ENCODE results near the gene TMEM186. TPM values are rescaled to one million over a fixed set of nuclear protein-coding genes. Genes with fewer than 3 reads are reported as not detected.
"Not testable (repeated sequence)": the region's sequence is repeated elsewhere in the genome, so short reads cannot be mapped to it uniquely, and the experiment has no call there.

TMEM186 gene
- total and polyA plus RNA-seq, 11 donors: 8.7 to 17.2 (median 12.4) TPM

DNA sequence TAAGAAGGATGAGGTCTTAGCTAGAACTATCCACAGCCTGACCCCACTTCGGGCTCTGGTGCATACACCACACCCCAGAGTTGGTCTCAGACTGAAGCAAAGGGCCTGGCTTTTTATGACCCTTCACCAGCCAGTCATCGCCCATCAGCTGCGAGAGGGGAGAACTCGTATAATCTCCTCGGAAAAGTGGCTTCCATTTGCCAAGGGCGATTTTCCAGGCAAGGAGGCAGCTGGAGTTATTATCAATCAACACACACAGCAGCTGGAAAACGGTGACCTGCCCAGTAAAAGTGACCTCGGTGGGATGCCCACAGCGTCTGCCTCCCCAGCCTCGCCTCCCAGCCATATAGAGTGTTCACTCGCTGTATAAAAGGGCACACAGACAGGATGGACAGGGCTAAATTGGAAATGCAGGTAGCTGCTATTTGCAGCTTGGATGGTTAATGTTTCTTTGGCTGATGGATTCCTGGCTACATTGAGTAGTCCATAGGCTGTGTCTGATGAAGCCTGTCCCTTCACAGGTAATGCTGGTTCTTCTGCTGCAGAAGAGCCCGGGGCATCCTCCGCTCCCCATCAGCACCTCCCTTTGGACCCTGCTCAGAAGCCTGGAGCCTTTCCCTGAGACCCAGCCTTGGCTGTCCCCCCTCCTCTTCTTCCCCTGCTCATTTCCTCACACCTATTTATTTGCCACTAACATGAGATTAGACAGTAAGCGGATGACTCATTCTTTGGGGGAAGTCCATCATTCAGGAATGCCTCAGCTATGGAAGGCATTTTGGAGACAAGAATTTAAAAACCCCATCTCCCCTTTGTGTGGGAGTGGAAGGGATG is 45.7 kb downstream of the TMEM186 start:
- Histone ChIP-seq H3K27me3 (no peaks in the 10 kb centered on the region), H3K9me3 (no peaks in the 10 kb centered on the region), H3K36me3 (peaks cover 0 to 22% (median 0%) of the 10 kb centered on the region in 9 donors), H3K4me1 (peaks cover 0 to 12% (median 0%) of the 10 kb centered on the region in 12 donors), H3K4me3 (no peak overlapping the region), H3K27ac (peak overlapping the region in 1 of 12 donors; percentile 24)
- ATAC-seq (peak; percentile 41 to 81 (median 72)), DNase-seq (no peak)
- TF ChIP-seq, protein P1, sequence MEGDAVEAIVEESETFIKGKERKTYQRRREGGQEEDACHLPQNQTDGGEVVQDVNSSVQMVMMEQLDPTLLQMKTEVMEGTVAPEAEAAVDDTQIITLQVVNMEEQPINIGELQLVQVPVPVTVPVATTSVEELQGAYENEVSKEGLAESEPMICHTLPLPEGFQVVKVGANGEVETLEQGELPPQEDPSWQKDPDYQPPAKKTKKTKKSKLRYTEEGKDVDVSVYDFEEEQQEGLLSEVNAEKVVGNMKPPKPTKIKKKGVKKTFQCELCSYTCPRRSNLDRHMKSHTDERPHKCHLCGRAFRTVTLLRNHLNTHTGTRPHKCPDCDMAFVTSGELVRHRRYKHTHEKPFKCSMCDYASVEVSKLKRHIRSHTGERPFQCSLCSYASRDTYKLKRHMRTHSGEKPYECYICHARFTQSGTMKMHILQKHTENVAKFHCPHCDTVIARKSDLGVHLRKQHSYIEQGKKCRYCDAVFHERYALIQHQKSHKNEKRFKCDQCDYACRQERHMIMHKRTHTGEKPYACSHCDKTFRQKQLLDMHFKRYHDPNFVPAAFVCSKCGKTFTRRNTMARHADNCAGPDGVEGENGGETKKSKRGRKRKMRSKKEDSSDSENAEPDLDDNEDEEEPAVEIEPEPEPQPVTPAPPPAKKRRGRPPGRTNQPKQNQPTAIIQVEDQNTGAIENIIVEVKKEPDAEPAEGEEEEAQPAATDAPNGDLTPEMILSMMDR (IDR thresholded peaks at IDR 0.05): no peak
- no peak for TF ChIP-seq POLR2A (IDR thresholded peaks at IDR 0.05)
- intact Hi-C loops (cut with DNase I): no loop called here
- WGBS, 4 donors: 51 to 58% (median 56%) methylated on average over 13 to 14 of the region's 14 CpGs

DNA sequence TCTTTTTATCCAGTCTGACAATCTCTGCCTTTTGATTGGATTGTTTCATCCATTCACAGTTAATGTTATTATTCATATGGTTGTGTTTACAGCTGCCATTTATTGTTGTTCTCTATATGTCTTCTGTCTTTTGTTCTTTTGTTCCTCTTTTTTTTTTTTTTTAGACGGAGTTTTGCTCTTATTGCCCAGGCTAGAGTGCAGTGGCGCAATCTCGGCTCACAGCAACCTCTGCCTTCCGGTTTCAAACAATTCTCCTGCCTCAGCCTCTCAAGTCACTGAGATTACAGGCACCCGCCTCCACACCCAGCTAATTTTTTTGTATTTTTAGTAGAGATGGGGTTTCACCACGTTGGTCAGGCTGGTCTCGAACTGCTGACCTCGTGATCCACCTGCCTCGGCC is 48.5 kb downstream of the TMEM186 start:
- 91 to 95% (median 93%) methylated on average over 9 of the region's 9 CpGs for WGBS, 4 donors

More for the DNA sequence above, 48.5 kb downstream of the TMEM186 start:
- H3K27ac ChIP-seq; H3K9me3 ChIP-seq; ATAC-seq; intact Hi-C loops (cut with DNase I); H3K27me3 ChIP-seq; DNase-seq; H3K4me3 ChIP-seq: not testable (repeated sequence)
- Histone ChIP-seq H3K36me3 (peaks cover 0 to 17% (median 0%) of the 10 kb centered on the region in 9 donors), H3K4me1 (peaks cover 0 to 12% (median 0%) of the 10 kb centered on the region in 12 donors)

Other genes with a start within 250 kb of the TMEM186 start
- not detected for gene TMEM114, start 207.1 kb downstream of the TMEM186 start, total RNA-seq
- not detected for gene TMEM114, start 207.1 kb downstream of the TMEM186 start, polyA plus RNA-seq
- gene METTL22, start 175.9 kb downstream of the TMEM186 start, total RNA-seq: 10 to 100 TPM; 15.3 to 80.3 (median 33.0) TPM
- gene METTL22, start 175.9 kb downstream of the TMEM186 start, polyA plus RNA-seq: 10 to 100 TPM; 34.0 to 44.9 TPM
- gene ABAT, start 123.0 kb downstream of the TMEM186 start, total RNA-seq: 10 to 100 TPM in 5 of 9 donors, 1 to 10 TPM in 4; 5.1 to 37.0 (median 12.8) TPM
- 10 to 100 TPM in 1 of 2 donors, 1 to 10 TPM in 1; 3.4 to 17.6 TPM for gene ABAT, start 123.0 kb downstream of the TMEM186 start, polyA plus RNA-seq
- 10 to 100 TPM in 8 of 9 donors, 1 to 10 TPM in 1; 9.8 to 25.1 (median 13.4) TPM for gene PMM2, start 200 bp upstream of the TMEM186 start, total RNA-seq
- 10 to 100 TPM; 10.9 to 29.4 TPM for gene PMM2, start 200 bp upstream of the TMEM186 start, polyA plus RNA-seq
- 10 to 100 TPM; 20.0 to 62.4 (median 29.0) TPM for gene CARHSP1, start 71.4 kb upstream of the TMEM186 start, total RNA-seq
- 10 to 100 TPM; 33.4 to 58.0 TPM for gene CARHSP1, start 71.4 kb upstream of the TMEM186 start, polyA plus RNA-seq
- gene LITAFD, start 84.7 kb upstream of the TMEM186 start, total RNA-seq: not detected
- not detected for gene LITAFD, start 84.7 kb upstream of the TMEM186 start, polyA plus RNA-seq
- 10 to 100 TPM; 49.5 to 86.5 (median 68.1) TPM for gene USP7, start 166.3 kb upstream of the TMEM186 start, total RNA-seq
- 10 to 100 TPM; 20.3 to 38.0 TPM for gene USP7, start 166.3 kb upstream of the TMEM186 start, polyA plus RNA-seq